ENCODE results near the gene TMEM141. TPM values are rescaled to one million over a fixed set of nuclear protein-coding genes. Genes with fewer than 3 reads are reported as not detected.

Gene TMEM141
- total RNA-seq, 1 experiment from 2014 or later, result 32.7 TPM

- no TSS peak for BruUV-seq (replicated peaks)
- Histone ChIP-seq H3K27ac (ENCODE audit: low read depth, low read length, poor library complexity, severe bottlenecking) (no peak overlapping the region), H3K4me3 (ENCODE audit: low read depth, low read length, poor library complexity, severe bottlenecking) (no peak overlapping the region), H3K36me3 (ENCODE audit: insufficient read depth, low read length, poor library complexity, severe bottlenecking) (no peaks in the 10 kb centered on the region), H3K27me3 (replicated peaks; ENCODE audit: insufficient read depth, low read depth, low read length, poor library complexity) (no peaks in the 10 kb centered on the region), H3K9me3 (ENCODE audit: low read depth, low read length, poor library complexity, severe bottlenecking) (peaks cover 7% of the 10 kb centered on the region), H3K4me1 (ENCODE audit: insufficient read depth, low read length, poor library complexity, severe bottlenecking) (no peaks in the 10 kb centered on the region)
- CTCF ChIA-PET, result no interaction called here
- POLR2A ChIA-PET (ENCODE audit: low non-redundant PET), result no interaction called here
- no peak for DNase-seq (ENCODE audit: low spot score)
- TF ChIP-seq EZH2 (IDR thresholded peaks at IDR 0.05; ENCODE audit: borderline replicate concordance, low read depth, low read length, poor library complexity, severe bottlenecking), result no peak
- intact Hi-C loops (cut with micrococcal nuclease; ENCODE audit: unreplicated experiment), result no loop called here
Observed at GRCh38 chr9:136747161-136748060, 43.7 kb upstream of the TMEM141 start.

GRCh38 chr9:136748201-136748600 is 42.9 kb upstream of the TMEM141 start, which contains the start of gene LCN6:
TSS of gene LCN6 (minus strand) at chr9:136748525. CDS start at chr9:136748483, 42 bp downstream.
- H3K36me3 ChIP-seq (ENCODE audit: insufficient read depth, low read length, poor library complexity, severe bottlenecking), result no peaks in the 10 kb centered on the region
- no TSS peak for BruUV-seq (replicated peaks)
- no peak for DNase-seq (ENCODE audit: low spot score)
- ChIA-PET POLR2A (ENCODE audit: low non-redundant PET) (no interaction called here), CTCF (no interaction called here)
- H3K27ac ChIP-seq (ENCODE audit: low read depth, low read length, poor library complexity, severe bottlenecking), result no peak within 1 kb of the TSS
- peaks cover 7% of the 10 kb centered on the region for H3K9me3 ChIP-seq (ENCODE audit: low read depth, low read length, poor library complexity, severe bottlenecking)
- no peak for TF ChIP-seq EZH2 (IDR thresholded peaks at IDR 0.05; ENCODE audit: borderline replicate concordance, low read depth, low read length, poor library complexity, severe bottlenecking)
- no peak for TF ChIP-seq CTCF (conservative IDR thresholded peaks at IDR 0.05; ENCODE audit: low read depth, low read length)
- intact Hi-C loops (cut with micrococcal nuclease; ENCODE audit: unreplicated experiment), result no loop called here
- H3K4me3 ChIP-seq (ENCODE audit: low read depth, low read length, poor library complexity, severe bottlenecking), result no peak within 1 kb of the TSS
- H3K4me1 ChIP-seq (ENCODE audit: insufficient read depth, low read length, poor library complexity, severe bottlenecking), result no peaks in the 10 kb centered on the region
- H3K27me3 ChIP-seq (replicated peaks; ENCODE audit: insufficient read depth, low read depth, low read length, poor library complexity), result no peaks in the 10 kb centered on the region

- no TSS peak for BruUV-seq (replicated peaks)
- Histone ChIP-seq H3K4me3 (ENCODE audit: low read depth, low read length, poor library complexity, severe bottlenecking) (no peak overlapping the region), H3K36me3 (ENCODE audit: insufficient read depth, low read length, poor library complexity, severe bottlenecking) (no peaks in the 10 kb centered on the region), H3K27ac (ENCODE audit: low read depth, low read length, poor library complexity, severe bottlenecking) (no peak overlapping the region), H3K9me3 (ENCODE audit: low read depth, low read length, poor library complexity, severe bottlenecking) (peaks cover 7% of the 10 kb centered on the region), H3K4me1 (ENCODE audit: insufficient read depth, low read length, poor library complexity, severe bottlenecking) (no peaks in the 10 kb centered on the region), H3K27me3 (replicated peaks; ENCODE audit: insufficient read depth, low read depth, low read length, poor library complexity) (no peaks in the 10 kb centered on the region)
- no peak for DNase-seq (ENCODE audit: low spot score)
- CTCF ChIA-PET, result no interaction called here
- POLR2A ChIA-PET (ENCODE audit: low non-redundant PET), result no interaction called here
- intact Hi-C loops (cut with micrococcal nuclease; ENCODE audit: unreplicated experiment), result no loop called here
- no peak for TF ChIP-seq CTCF (conservative IDR thresholded peaks at IDR 0.05; ENCODE audit: low read depth, low read length)
- no peak for TF ChIP-seq EZH2 (IDR thresholded peaks at IDR 0.05; ENCODE audit: borderline replicate concordance, low read depth, low read length, poor library complexity, severe bottlenecking)
Observed at GRCh38 chr9:136748666-136749611, 42.2 kb upstream of the TMEM141 start.

Measured in A673 (cell line).